Measurements from ENCODE around the gene ARHGAP35.

Gene ARHGAP35

DNA sequence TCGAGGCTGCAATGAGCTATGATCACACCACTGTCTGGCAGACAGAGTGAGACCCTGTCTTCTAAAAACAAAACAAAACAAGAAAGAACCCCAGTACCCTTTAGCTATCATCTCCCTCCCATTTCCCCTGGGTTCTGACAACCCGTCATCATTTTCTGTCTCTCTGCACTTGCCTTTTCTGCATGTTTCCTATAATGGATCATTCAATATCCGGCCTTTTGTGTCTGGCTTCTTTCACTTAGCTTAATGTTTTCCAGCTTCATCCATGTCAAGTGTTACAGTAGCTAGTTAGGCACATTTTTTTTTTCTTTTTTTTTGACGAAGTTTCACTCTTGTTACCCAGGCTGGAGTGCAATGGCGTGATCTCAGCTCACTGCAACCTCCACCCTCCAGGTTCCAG is 26.7 kb upstream of the ARHGAP35 start:
- in situ Hi-C loops (cut with MboI; ENCODE audit: low pct_unique_long_range_greater_than_20kb, low sequenced_read_pairs, unreplicated experiment) = no loop called here
- no peak for TF ChIP-seq CTCF (IDR thresholded peaks at IDR 0.05; ENCODE audit: extremely low read depth, insufficient read depth, missing control alignments)
- no peak for DNase-seq (ENCODE audit: low spot score)

GRCh38 chr19:46834984-46835383 is 25.8 kb upstream of the ARHGAP35 start:
- no peak for DNase-seq (ENCODE audit: low spot score)
- TF ChIP-seq CTCF (IDR thresholded peaks at IDR 0.05; ENCODE audit: extremely low read depth, insufficient read depth, missing control alignments) = no peak
- in situ Hi-C loops (cut with MboI; ENCODE audit: low pct_unique_long_range_greater_than_20kb, low sequenced_read_pairs, unreplicated experiment) = no loop called here

DNA sequence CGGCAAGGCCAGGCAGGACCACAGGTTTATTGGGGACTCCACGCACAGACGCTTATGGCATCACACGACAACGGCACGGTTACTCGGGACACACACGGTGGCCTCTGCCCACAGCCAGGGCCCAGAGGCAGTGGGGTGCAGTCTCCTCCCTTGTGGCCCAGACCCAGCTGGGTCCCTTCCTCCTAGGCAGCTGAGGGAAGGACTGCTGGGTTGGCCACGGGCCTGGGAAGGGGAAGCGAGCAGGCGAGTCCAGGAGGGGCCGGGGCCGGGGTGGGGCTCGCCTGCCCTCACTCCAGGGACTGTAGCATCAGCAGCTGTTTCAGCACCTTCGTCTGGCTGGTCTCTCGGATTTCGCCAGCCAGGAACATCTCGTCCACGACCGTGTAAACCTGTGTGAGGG is 22.6 kb upstream of the ARHGAP35 start:
- in situ Hi-C loops (cut with MboI; ENCODE audit: low pct_unique_long_range_greater_than_20kb, low sequenced_read_pairs, unreplicated experiment) = no loop called here
- DNase-seq (ENCODE audit: low spot score) = no peak
- TF ChIP-seq CTCF (IDR thresholded peaks at IDR 0.05; ENCODE audit: extremely low read depth, insufficient read depth, missing control alignments) = no peak

DNA sequence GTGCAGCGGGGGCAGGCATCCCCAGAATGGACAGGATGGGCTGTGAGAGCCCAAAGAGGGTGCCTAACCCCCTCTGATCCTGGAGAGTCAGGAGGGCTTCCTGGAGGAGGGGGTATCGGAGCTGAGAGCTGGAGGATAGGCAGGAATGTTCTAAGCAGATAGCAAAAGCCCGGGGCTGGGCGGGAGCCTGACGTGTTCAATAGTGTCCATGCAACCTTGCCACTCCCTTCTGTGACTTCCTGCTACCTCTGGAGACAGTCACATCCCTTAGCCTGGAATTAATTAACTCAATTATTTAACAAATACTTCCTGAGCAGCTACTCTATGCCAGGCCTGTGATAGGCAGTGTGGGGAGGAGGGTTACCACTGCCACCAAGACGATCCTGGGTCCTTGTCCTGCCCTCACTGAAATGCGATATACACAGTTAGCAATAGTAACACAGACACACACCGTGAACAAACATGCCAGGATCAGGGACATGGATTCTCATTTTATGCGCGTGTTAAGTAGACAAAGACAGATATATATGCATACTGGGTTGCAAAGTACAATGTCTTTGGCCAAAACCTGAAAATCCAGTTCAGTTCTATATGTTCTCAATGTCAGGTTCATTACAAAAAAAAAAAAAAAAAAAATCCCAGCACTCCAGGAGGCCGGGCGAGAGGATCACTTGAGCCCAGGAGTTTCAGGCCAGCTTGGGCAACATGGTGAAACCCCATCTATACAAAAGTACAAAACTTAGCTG is 20.9 kb upstream of the ARHGAP35 start:
- DNase-seq (ENCODE audit: low spot score) = no peak
- no peak for TF ChIP-seq CTCF (IDR thresholded peaks at IDR 0.05; ENCODE audit: extremely low read depth, insufficient read depth, missing control alignments)
- in situ Hi-C loops (cut with MboI; ENCODE audit: low pct_unique_long_range_greater_than_20kb, low sequenced_read_pairs, unreplicated experiment) = loop anchor here (5.0 kb wide), 1 partner anchor 78 kb away; no protein-coding TSS in a partner anchor

- in situ Hi-C loops (cut with MboI; ENCODE audit: low pct_unique_long_range_greater_than_20kb, low sequenced_read_pairs, unreplicated experiment) = loop anchor here (5.0 kb wide), 1 partner anchor 78 kb away; no protein-coding TSS in a partner anchor
- peak; percentile 82 for TF ChIP-seq CTCF (IDR thresholded peaks at IDR 0.05; ENCODE audit: extremely low read depth, insufficient read depth, missing control alignments)
- DNase-seq (ENCODE audit: low spot score) = peak; percentile 78
Measured at GRCh38 chr19:46840498-46840942, 20.3 kb upstream of the ARHGAP35 start.

DNA sequence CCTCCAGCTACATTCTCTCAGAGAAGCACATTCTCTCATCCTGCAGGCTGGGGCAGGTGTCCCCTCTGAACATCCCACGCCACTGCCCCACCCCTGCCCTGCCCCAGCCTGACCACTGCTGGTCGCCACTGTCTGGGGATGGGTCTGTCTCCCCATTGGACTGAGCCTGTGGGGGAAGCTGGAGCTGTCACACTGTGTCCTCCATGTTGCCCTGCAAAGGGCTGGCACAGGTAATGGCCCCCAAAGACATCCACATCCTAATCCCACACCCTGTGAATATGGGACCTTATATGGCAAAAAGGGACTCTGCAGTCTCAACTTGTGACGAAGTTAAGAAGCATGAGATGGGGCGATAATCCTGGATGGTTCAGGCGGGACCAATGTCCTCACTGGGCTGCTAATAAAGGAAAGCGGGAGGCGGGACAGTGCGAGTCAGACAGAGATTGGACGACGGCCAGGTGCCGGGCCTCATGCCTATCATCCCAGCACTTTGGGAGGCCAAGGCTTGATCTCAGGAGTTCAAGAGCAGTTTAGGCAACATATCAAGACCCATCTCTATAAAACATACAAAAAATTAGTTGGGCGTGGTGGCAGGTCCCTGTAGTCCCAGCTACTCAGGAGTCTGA is 19.2 kb upstream of the ARHGAP35 start:
- TF ChIP-seq CTCF (IDR thresholded peaks at IDR 0.05; ENCODE audit: extremely low read depth, insufficient read depth, missing control alignments) = no peak
- DNase-seq (ENCODE audit: low spot score) = no peak
- in situ Hi-C loops (cut with MboI; ENCODE audit: low pct_unique_long_range_greater_than_20kb, low sequenced_read_pairs, unreplicated experiment) = loop anchor here (5.0 kb wide), 1 partner anchor 79 kb away; no protein-coding TSS in a partner anchor

All from GM13977 (cell line).